ENCODE results near the gene RAPGEF6.

DNA sequence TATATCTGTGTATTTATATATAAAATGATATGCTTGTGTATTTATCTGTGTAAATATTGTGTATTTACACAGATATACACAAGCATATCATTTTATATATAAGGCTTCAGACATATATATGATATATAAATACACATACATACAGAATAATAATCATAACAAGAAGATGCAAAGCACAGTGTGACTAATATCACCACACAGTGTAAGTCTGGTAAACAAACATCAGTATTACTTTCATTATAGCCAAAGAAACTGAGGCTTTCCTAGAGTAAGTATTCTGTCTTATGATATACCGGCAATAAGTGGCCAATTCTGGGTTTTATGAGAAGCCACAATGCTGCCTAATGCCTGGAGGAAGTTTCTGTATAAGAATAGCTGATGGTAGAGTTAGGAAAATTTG lies 29.9 kb upstream of the RAPGEF6 start:
- TF ChIP-seq POLR2AphosphoS5 (IDR thresholded peaks at IDR 0.05) (no peak), POLR2A (IDR thresholded peaks at IDR 0.05; ENCODE audit: low read depth) (no peak)
- TF ChIP-seq, protein P1, sequence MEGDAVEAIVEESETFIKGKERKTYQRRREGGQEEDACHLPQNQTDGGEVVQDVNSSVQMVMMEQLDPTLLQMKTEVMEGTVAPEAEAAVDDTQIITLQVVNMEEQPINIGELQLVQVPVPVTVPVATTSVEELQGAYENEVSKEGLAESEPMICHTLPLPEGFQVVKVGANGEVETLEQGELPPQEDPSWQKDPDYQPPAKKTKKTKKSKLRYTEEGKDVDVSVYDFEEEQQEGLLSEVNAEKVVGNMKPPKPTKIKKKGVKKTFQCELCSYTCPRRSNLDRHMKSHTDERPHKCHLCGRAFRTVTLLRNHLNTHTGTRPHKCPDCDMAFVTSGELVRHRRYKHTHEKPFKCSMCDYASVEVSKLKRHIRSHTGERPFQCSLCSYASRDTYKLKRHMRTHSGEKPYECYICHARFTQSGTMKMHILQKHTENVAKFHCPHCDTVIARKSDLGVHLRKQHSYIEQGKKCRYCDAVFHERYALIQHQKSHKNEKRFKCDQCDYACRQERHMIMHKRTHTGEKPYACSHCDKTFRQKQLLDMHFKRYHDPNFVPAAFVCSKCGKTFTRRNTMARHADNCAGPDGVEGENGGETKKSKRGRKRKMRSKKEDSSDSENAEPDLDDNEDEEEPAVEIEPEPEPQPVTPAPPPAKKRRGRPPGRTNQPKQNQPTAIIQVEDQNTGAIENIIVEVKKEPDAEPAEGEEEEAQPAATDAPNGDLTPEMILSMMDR (IDR thresholded peaks at IDR 0.05): no peak
